NCI-H748 treated with DMSO at 0.1 percent for 48 hours (cell line): ENCODE data around the gene MINDY3.
"Not testable (repeated sequence)": the region's sequence is repeated elsewhere in the genome, so short reads cannot be mapped to it uniquely, and the experiment has no call there.

Experiments used
- DNase-seq: peaks from one replicate; lab custom pipeline; 2025; lab: John Stamatoyannopoulos, UW

Gene MINDY3

DNA sequence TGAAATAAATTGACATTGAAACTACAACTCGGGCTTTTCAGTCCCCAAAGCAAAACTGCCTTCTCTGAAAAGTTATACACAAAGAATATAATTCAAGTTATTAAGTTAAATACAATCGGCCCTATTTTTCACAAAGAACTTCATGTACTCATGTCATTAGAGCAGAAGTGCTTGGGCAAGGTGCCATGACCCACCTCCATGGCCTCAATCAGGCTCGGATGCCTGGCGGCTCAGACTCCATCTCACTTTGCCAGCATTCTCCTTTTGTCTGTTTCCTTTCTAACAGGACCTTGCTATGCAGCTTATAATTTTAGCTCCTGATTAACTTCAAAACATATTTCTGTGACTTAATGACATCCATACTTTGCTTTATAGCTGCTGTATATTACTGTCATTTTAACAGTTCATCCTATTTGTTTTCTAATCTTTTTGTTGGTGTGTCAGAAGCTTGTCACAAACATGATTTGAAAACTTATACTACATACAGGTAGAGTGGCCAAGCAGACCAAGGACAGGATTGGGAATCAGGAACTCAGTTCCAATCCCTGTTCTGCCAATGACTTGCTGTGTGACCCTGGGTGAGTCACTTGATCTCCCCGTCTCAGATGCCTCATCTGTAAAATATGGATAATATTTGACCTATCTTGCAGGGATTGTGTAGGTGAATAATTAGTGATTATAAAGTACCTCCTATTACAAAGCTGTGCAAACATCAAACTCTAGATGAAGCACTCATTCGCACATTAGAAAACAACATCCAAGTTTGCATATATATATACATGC, 79.8 kb downstream of the MINDY3 start:
- no peak for DNase-seq

DNA sequence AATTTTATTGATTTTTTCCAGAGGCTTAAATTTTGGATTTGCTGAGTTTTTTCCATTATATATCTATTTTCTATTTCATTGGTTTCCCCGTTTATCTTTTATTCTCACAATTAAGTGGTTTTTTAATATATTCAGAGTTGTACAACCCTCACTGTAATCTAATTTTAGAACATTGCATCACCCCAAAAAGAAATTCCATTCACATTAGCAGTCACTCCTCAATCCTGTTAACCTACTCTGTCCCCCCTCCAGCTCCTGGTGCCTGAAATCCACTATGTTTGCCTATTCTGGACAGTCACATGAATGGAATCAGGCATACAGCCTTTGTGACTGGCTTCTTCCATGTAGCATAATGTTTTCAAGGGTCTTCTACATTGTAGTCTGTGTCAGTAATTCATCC, 84.8 kb downstream of the MINDY3 start:
- no peak for DNase-seq

DNA sequence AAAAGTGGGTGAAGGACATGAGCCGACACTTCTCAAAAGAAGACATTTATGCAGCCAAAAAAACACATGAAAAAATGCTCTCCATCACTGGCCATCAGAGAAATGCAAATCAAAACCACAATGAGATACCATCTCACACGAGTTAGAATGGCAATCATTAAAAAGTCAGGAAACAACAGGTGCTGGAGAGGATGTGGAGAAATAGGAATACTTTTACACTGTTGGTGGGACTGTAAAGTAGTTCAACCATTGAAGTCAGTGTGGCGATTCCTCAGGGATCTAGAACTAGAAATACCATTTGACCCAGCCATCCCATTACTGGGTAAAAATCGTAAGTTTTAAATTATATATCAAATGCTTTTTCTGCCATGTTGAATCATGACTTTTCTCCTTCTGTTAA, 85.8 kb downstream of the MINDY3 start:
- DNase-seq, result not testable (repeated sequence)

DNA sequence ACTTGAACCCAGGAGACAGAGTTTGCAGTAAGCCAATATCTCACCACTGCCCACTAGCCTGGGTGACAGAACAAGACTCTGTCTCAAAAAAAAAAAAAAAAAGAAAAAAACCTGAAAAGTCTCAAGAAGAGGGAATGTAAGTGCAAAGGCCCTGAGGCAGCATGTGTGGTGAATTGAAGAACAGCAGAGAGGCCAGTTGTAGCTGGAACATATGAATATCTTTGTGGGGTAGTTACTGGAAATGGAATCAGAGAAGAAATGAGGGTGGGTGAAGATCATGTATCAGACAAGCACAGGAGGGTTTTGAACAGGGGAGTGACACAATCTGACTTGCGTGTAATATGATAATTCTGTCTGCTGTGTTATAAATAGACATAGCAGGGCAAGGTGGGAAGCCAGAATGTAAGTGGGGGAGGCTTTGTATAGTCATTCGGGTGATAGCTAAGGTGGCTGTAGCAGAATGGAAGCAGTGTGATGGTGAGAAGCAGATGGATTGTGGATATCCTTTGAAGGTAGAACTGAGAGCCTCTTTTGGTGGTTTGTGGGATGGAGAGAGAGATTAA, 95.3 kb downstream of the MINDY3 start:
- no peak for DNase-seq

DNA sequence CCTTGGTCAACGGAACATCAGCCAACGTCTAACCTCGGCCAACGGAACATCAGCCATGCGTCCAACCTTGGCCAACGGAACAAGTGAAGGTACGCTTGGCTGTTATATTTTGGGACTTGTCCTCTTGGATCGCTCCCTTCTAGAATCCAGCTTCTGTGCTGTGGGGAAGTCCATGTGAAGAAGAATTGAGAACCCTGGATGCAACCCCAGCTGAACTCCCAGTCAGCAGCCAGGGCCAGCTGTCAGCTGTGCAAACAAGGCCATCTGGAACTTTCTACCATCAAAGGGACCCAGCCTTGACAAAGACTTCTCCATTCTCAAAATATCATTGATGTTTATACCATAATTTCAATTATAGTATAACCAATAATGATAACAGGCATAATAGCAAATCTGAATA, 97.3 kb downstream of the MINDY3 start:
- no peak for DNase-seq

DNA sequence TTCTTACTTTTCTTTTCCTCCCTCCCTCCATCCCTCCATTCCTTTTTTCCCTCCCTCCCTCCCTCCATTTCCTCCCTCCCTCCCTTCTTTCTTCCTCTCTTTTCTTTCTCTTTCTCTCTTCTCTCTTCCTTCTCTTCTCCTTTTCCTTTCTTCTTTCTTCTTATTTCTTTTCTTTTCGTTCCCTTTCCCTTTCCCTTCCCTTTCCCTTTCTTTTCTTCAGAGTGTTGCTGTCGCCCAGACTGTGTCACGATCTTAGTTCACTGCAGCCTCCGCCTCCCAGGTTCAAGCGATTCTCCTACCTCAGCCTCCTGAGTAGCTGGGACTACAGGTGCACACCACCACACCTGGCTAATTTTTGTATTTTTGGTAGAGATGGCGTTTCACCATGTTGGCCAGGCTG, 98.1 kb downstream of the MINDY3 start:
- DNase-seq, result not testable (repeated sequence)

DNA sequence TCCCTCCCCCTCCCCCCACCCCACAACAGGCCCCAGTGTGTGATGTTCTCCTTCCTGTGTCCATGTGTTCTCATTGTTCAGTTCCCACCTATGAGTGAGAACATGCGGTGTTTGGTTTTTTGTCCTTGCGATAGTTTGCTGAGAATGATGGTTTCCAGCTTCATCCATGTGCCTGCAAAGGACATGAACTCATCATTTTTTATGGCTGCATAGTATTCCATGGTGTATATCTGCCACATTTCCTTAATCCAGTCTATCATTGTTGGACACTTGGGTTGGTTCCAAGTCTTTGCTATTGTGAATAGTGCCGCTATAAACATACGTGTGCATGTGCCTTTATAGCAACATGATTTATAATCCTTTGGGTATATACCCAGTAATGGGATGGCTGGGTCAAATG, 99.1 kb downstream of the MINDY3 start:
- not testable (repeated sequence) for DNase-seq

DNA sequence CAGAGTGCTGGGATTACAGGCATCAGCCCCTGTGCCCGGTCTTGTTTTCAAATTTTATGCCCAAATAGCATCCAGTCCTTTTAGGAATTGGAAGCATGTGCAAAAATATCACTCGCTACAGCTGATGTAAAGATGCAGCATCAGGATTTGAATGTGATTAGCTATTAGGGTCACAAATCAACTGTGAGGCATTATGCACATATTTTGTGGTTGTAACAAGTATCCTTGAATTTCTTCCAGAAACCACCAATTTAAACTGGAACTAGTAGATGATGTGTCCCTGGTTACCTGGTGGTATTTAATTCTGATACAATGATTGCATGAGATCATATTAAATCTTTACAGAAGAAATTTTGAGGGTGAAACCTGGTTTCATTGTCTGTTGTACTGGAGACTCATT, 99.6 kb downstream of the MINDY3 start:
- no peak for DNase-seq

DNA sequence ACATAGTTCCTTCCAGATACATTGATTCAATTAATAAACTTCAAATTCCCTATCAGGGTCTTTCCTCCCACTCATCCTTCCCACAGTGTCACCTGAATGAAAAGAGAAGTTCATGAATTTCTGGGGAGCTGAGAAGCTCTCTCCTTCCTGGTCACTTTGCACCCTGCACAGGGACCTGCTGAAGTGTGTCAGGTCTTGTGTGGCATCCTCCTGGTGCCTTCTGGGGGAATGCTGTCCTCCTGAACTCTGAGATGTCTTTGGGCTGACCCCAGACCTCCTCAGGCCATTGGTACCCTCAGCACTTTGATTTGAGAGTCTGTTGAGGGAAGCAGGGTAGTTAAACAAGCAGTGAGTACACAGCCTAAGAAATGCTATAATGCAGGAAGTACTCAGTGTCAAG, 101.0 kb downstream of the MINDY3 start:
- DNase-seq, result no peak

DNA sequence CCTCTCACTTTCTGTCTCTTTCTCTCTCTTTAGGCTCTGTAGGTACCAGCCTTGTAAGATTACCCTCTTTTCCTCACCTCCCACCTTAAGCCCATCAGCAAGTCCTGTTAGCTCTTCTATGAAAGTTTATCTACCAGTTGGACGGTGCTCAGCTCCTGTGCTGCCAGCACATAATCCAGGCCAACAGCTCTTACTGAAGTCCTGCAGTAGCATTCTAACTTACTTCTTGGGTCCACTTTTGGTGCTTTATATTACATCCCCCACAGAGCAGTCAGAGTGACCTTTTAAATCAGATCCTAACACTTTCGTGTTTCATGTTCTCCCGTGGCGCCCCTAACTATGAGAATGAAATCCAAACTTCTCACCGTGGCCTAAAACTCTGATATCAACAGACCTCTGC, 101.7 kb downstream of the MINDY3 start:
- no peak for DNase-seq

DNA sequence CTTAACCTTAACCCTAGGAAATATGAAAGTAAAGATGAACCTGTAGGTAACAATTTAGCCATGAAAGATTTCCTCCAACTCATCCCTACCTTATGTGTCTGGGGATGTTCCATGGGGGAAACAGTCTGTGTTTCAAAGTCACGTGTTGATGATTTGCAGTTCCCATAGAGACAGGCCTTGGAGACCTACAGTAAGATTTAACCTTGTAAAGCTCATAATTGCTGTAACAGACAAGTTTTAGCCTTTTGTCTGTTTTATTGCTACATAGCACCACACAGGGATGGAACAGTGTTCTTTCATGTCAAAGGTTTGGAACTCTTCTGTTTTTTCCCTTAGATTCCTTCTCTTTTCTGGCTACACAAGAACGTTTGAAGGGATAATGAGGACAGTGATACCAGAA, 105.4 kb downstream of the MINDY3 start:
- DNase-seq, result no peak

DNA sequence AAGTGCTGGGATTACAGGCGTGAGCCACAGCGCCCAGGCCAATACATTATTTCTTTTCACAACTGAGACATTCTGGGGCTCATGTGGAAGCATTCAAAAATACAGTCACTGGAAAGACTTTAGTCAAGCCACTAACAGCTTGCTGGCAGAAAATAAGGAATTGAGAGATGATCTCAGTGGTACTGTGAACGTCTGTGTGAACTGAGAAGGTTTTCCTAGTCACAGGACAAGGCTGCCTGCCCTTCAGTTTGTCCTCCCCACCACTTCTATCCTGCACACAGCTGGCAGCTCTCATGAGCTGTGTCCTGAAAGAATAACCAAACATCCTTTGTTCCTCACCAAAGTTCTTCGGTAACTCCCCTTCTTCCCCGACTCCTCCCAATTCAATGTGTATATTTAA, 109.3 kb downstream of the MINDY3 start:
- DNase-seq, result no peak

DNA sequence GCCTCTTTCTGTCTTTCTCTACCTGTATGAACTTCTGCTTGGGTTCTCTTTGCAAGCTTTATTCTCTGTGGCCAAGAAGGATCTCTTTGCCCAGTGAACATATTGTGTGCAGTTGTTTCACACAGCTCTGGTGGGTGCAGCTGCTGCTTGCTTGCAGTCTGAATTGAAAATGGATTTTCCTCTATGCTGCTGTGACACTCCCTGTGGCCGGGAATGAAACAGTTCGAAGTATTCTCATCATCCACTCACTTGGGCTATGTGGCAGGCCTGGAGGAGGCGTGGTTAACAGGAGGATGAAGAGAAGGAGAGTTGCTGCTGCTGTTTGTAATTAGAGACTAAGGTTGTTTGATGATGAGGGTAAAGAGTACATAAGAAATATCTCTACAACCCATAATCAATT, 112.2 kb downstream of the MINDY3 start:
- no peak for DNase-seq

DNA sequence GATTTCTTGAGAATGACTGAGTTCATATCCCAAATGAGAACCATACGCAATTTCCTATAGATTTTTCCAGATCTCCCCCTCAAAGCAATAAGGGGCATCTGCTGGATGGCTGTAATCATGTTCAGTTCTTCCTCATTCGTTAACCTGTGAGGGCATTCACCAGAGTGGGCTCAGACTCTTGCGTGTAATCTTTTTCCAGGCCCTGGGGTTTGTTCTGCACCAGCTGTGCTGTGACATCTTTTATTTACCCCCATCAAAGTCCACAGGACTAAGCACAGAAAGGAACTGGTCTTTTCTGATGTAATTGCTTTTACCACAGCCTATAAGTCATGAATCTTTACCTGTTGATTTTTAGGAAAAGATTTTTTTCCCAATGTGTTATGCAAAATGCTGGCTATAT, 112.7 kb downstream of the MINDY3 start:
- no peak for DNase-seq

DNA sequence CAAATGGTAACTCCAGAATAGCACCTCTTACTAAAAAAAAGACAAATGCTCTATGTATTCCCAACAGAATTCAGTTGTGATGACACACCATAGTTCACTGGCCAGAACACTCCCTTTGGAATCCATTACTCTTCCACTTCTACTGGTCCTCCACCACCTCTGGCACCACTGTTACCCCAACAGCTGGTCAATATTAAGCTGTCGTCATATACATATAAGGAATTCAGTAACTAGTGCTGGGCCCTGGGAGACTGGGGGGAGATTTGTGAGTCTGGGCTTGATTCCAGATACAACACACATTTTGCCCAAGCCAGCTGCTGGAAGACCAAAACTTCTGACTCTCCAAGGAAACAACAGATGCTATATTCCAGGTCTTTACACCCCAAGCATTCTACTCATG, 114.6 kb downstream of the MINDY3 start:
- no peak for DNase-seq

DNA sequence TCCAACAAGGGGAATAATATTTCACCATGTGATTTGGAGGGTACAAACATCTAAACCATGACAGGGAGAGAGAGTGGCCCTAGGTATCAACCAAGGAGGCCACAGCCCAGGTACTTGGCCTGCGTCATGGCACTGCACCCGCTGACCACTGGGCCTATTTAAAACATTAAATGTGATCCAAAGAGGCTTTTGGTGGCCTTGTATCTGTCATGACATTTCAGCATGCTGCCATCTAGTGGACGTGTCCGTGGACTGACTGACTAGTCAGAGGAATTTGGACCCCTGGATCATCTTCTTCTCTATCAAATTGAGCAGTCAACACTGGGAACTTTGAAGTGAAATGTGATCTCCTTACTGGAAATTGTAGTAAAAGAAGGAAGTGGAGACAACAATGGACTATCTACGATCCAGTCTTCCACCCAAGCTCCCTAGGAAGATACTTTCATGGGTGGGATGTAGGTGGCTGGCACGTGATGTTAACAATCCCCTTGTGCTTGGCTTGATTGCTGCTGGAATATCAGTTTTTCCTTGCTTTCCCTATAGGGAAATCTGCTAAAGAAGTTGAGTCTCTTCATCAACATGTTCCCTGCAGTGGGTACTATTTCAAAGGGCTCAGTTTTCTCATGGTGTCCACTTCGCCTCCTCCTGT, 116.0 kb downstream of the MINDY3 start:
- DNase-seq, result no peak

DNA sequence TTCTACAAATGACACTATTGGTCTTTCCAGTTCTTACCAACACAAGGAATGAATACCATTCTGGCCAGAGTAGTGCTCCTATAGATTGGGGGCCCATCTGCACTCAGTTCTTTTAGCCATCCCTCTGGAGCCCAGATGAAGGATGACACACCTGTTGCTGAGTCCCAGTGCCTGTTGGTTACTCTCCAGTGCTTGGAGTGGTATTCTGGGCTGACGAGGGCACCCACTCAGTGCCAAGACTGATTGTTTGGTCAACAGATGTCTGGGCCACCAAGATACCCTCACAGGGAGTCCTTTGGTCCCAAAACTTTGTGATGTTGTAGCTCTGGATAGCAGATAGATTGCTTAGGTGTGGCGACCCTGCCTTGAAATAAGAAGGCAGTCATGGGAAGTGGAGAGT, 116.9 kb downstream of the MINDY3 start:
- DNase-seq, result no peak

DNA sequence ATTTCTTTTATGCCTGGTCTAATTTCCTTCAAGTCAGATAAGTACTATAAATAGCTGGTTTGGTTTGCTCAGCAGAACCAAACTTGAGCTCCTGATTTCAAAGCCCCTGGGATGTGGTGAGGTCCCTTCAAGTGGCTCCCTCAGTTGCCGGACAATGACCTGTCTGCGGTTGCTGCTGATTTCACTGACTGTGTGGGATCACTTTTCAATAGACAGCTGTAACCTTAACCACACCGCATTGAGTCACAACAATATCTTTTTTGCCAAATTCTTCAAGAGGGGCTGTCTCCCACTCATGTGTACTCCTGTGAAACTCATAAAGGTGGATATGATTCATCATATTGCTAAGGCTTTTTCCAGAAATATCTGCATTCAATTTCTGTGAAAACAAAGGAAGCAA, 117.5 kb downstream of the MINDY3 start:
- no peak for DNase-seq

DNA sequence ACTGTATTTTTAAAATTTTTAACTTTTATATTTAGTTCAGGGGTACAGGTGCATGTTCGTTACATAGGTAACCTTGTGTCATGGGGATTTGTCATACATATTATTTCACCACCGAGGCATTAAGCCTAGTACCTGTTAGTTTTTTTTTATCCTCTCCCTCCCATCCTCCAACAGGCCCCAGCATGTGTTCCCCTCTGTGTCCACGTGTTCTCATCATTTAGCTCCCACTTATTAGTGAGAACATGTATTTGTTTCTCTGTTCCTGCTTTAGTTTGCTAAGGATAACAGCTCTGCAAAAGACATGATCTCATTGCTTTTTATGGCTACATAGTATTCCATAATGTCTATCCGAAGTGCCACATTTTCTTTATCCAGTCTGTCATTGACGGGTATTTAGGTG, 118.2 kb downstream of the MINDY3 start:
- no peak for DNase-seq

DNA sequence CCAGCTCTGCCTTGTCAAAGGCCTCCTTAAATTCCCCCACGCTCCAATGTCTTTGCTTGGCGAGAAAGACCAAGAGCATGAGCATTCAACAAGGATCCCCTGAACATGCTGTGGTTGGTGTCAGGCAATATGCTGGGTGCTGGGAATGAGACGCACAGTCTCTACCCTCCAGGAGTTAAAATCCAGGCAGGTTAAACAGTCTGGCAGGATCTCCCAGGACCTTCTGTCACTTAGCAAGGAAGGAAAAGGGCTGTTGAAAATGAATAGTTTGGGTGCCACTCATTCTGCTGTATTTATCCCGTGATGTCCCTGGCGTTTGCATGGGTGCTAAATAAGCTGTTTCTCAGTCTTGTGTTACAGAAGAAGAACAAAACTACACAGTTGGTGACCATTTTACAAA, 118.7 kb downstream of the MINDY3 start:
- no peak for DNase-seq

DNA sequence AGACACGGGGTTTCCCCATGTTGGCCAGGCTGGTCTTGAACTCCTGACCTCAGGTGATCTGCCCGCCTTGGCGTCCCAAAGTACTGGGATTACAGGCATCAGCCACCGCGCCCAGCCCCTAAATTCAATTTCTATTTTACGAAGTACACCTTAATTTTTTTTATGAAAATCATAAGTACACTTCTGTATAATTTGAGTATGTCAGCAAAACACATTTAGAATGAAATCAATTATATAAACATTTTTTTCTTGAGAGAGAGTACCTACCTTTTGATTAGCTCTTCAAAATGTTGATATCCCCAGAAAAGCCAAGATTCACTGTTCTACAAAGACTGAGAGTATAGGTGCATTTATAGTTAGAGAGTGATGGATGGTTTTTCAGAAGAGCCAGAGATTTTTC, 120.0 kb downstream of the MINDY3 start:
- no peak for DNase-seq

DNA sequence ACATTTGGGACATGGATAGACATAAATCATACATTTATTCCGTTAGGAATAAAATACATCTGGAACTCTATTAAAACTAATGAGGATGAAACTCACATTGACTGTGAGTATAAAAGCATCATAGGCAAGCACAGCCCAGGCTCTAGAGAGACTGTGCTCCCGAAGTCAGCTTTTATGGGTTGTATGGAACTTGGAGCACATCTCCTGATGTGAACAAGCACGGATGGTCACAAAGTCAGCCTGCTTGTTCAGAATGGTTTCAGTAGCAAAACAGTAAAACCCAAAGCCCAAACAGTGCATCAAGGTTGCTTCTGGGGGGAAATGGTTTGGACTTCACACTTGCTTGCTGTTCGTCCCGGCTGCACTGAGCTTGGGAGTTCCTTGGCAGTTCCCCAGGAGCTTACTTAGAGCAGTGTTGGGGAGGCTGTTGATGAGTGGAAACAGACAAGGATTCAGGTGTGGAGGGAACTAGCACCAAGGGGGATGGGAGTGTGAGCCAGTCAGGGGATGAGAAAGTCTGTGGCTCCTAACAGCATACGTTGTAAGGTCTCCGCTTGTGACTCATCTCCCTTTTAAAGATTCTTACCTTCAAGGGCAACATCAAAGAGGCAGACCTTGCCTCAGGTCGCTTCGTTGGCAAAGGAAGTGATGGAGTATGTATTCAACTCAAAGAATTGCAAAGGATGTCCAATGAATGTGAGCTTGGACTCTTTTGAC, 120.9 kb downstream of the MINDY3 start:
- no peak for DNase-seq
